ELR (cell line): ENCODE results near the gene SLC35A3.
"Not testable (repeated sequence)": the region's sequence is repeated elsewhere in the genome, so short reads cannot be mapped to it uniquely, and the experiment has no call there.

Experiments
- DNase-seq: peaks from one replicate; pipeline ENCODE4 v3.0.0-alpha.2; 2015; ENCODE audit warnings: low read depth

Gene SLC35A3

GRCh38 chr1:99969729-99970621 lies at the start of gene SLC35A3:
TSS of gene SLC35A3 (plus strand) at chr1:99969996. CDS start at chr1:99993555, 23,559 bp downstream.
- DNase-seq = peak; percentile 81

GRCh38 chr1:99934801-99935200 lies 35.0 kb upstream of the SLC35A3 start:
- no peak for DNase-seq

GRCh38 chr1:99935534-99935933 lies 34.3 kb upstream of the SLC35A3 start:
- DNase-seq = no peak

GRCh38 chr1:99936071-99936470 lies 33.7 kb upstream of the SLC35A3 start:
- no peak for DNase-seq

- no peak for DNase-seq
These were observed 27.1 kb upstream of the SLC35A3 start for GRCh38 chr1:99942723-99943122.

- no peak for DNase-seq
These were observed 26.5 kb upstream of the SLC35A3 start for GRCh38 chr1:99943223-99943794.

GRCh38 chr1:99944192-99944591 lies 25.6 kb upstream of the SLC35A3 start:
- no peak for DNase-seq

- no peak for DNase-seq
These were observed 24.6 kb upstream of the SLC35A3 start for GRCh38 chr1:99945174-99945573.

GRCh38 chr1:99950486-99950885 lies 19.3 kb upstream of the SLC35A3 start:
- no peak for DNase-seq

- DNase-seq = no peak
These were observed 17.3 kb upstream of the SLC35A3 start for GRCh38 chr1:99952522-99952921.

- DNase-seq = no peak
These were observed 14.4 kb upstream of the SLC35A3 start for GRCh38 chr1:99955375-99955774.

GRCh38 chr1:99956755-99957154 lies 13.0 kb upstream of the SLC35A3 start:
- peak; percentile 10 for DNase-seq

GRCh38 chr1:99957818-99958217 lies 12.0 kb upstream of the SLC35A3 start:
- DNase-seq = no peak

GRCh38 chr1:99959189-99959705 lies 10.5 kb upstream of the SLC35A3 start:
- DNase-seq = not testable (repeated sequence)

GRCh38 chr1:99960260-99960659 lies 9.5 kb upstream of the SLC35A3 start:
- not testable (repeated sequence) for DNase-seq

GRCh38 chr1:99963041-99963795 lies 6.6 kb upstream of the SLC35A3 start:
- DNase-seq = peak; percentile 70

- DNase-seq = no peak
These were observed 5.0 kb upstream of the SLC35A3 start for GRCh38 chr1:99964806-99965205.

GRCh38 chr1:99965646-99966375 lies 4.0 kb upstream of the SLC35A3 start:
- DNase-seq = no peak

- no peak for DNase-seq
These were observed 1.6 kb upstream of the SLC35A3 start for GRCh38 chr1:99968214-99968613.

GRCh38 chr1:99969260-99969728 lies 502 bp upstream of the SLC35A3 start:
- DNase-seq = peak; percentile 28

GRCh38 chr1:99970713-99971255 lies 988 bp downstream of the SLC35A3 start:
- peak; percentile 15 for DNase-seq
